ENCODE results near the gene RFTN2. TPM values are rescaled to one million over a fixed set of nuclear protein-coding genes. Genes with fewer than 3 reads are reported as not detected.
"Not testable (repeated sequence)": the region's sequence is repeated elsewhere in the genome, so short reads cannot be mapped to it uniquely, and the experiment has no call there.

Gene RFTN2
- 7.5 TPM for total RNA-seq
- long read RNA-seq, full-length matches to known transcripts = 4 of 7 reads
- long read RNA-seq, partial matches to known transcripts = 1 of 7 reads
- long read RNA-seq, other reads (novel, unspliced or antisense) = 2 of 7 reads

GRCh38 chr2:197675246-197675645 is at the start of gene RFTN2:
RFTN2 (minus strand) TSS chr2:197675587; CDS start chr2:197675458, 129 bp downstream.
- DNase-seq (no peak), ATAC-seq (peak; percentile 17)
- intact Hi-C loops (cut with micrococcal nuclease) = no loop called here

GRCh38 chr2:197717863-197718262 is 42.5 kb upstream of the RFTN2 start:
- no peak for DNase-seq
- ATAC-seq = no peak
- intact Hi-C loops (cut with micrococcal nuclease) = no loop called here

GRCh38 chr2:197713271-197713670 is 37.9 kb upstream of the RFTN2 start:
- DNase-seq (no peak), ATAC-seq (no peak)
- intact Hi-C loops (cut with micrococcal nuclease) = no loop called here

GRCh38 chr2:197711578-197711977 is 36.2 kb upstream of the RFTN2 start:
- DNase-seq (no peak), ATAC-seq (no peak)
- intact Hi-C loops (cut with micrococcal nuclease) = no loop called here

- ATAC-seq (no peak), DNase-seq (no peak)
- intact Hi-C loops (cut with micrococcal nuclease) = no loop called here
These were observed 35.1 kb upstream of the RFTN2 start for GRCh38 chr2:197710424-197711042.

GRCh38 chr2:197709140-197709539 is 33.8 kb upstream of the RFTN2 start:
- intact Hi-C loops (cut with micrococcal nuclease); ATAC-seq: not testable (repeated sequence)

GRCh38 chr2:197708331-197708730 is 32.9 kb upstream of the RFTN2 start:
- no peak for ATAC-seq

More at GRCh38 chr2:197709140-197709539, 33.8 kb upstream of the RFTN2 start:
- not testable (repeated sequence) for DNase-seq

GRCh38 chr2:197707316-197708213 is 32.2 kb upstream of the RFTN2 start:
- intact Hi-C loops (cut with micrococcal nuclease) = no loop called here
- ATAC-seq = no peak
- no peak for DNase-seq

More at GRCh38 chr2:197708331-197708730, 32.9 kb upstream of the RFTN2 start:
- no peak for DNase-seq
- intact Hi-C loops (cut with micrococcal nuclease) = no loop called here

- ATAC-seq (no peak), DNase-seq (no peak)
- intact Hi-C loops (cut with micrococcal nuclease) = no loop called here
These were observed 31.4 kb upstream of the RFTN2 start for GRCh38 chr2:197706839-197707207.

- ATAC-seq = peak; percentile 5
- DNase-seq = peak; percentile 43
- intact Hi-C loops (cut with micrococcal nuclease) = no loop called here
These were observed 30.8 kb upstream of the RFTN2 start for GRCh38 chr2:197705912-197706838.

GRCh38 chr2:197705121-197705911 is 29.9 kb upstream of the RFTN2 start, which contains the start of gene MARS2:
MARS2 (plus strand) TSS chr2:197705369; CDS start chr2:197705406, 37 bp downstream.
- intact Hi-C loops (cut with micrococcal nuclease) = no loop called here
- DNase-seq (peak; percentile 98), ATAC-seq (peak; percentile 98)

- intact Hi-C loops (cut with micrococcal nuclease) = no loop called here
- ATAC-seq = peak; percentile 53
- DNase-seq = no peak
These were observed 29.2 kb upstream of the RFTN2 start for GRCh38 chr2:197704434-197705120.

GRCh38 chr2:197700960-197701359 is 25.6 kb upstream of the RFTN2 start:
- ATAC-seq (no peak), DNase-seq (no peak)
- intact Hi-C loops (cut with micrococcal nuclease) = no loop called here

- ATAC-seq; intact Hi-C loops (cut with micrococcal nuclease); DNase-seq: not testable (repeated sequence)
These were observed 24.3 kb upstream of the RFTN2 start for GRCh38 chr2:197699724-197700123.

GRCh38 chr2:197696571-197696970 is 21.2 kb upstream of the RFTN2 start:
- intact Hi-C loops (cut with micrococcal nuclease); DNase-seq; ATAC-seq: not testable (repeated sequence)

GRCh38 chr2:197695971-197696370 is 20.6 kb upstream of the RFTN2 start:
- DNase-seq; ATAC-seq; intact Hi-C loops (cut with micrococcal nuclease): not testable (repeated sequence)

GRCh38 chr2:197695206-197695605 is 19.8 kb upstream of the RFTN2 start:
- intact Hi-C loops (cut with micrococcal nuclease); ATAC-seq; DNase-seq: not testable (repeated sequence)

GRCh38 chr2:197677483-197677882 is 2.1 kb upstream of the RFTN2 start:
- no peak for ATAC-seq
- no peak for DNase-seq
- intact Hi-C loops (cut with micrococcal nuclease) = no loop called here
